ENCODE measurements around the gene GPRASP2. TPM values are rescaled to one million over a fixed set of nuclear protein-coding genes. Genes with fewer than 3 reads are reported as not detected.

Gene GPRASP2
- total and polyA plus RNA-seq, 9 donors = 19.6 to 60.6 (median 39.1) TPM

GRCh38 chrX:102684772-102685520 is 27.3 kb upstream of the GPRASP2 start:
- no peak for DNase-seq
- TF ChIP-seq EP300 (IDR thresholded peaks at IDR 0.05) (no peak), POLR2A (IDR thresholded peaks at IDR 0.05) (no peak), CTCF (IDR thresholded peaks at IDR 0.05) (no peak)
- 35 to 49% (median 42%) methylated on average over 2 of the region's 2 CpGs for WGBS, 3 donors
- H3K9me3 ChIP-seq = no peaks in the 10 kb centered on the region
- H3K27me3 ChIP-seq = no peaks in the 10 kb centered on the region
- no peaks in the 10 kb centered on the region for H3K36me3 ChIP-seq
- intact Hi-C loops (cut with DNase I) = no loop called here
- H3K27ac ChIP-seq = no peak overlapping the region
- no peak overlapping the region for H3K4me3 ChIP-seq
- H3K4me1 ChIP-seq (ENCODE audit: insufficient read depth) = no peaks in the 10 kb centered on the region

DNA sequence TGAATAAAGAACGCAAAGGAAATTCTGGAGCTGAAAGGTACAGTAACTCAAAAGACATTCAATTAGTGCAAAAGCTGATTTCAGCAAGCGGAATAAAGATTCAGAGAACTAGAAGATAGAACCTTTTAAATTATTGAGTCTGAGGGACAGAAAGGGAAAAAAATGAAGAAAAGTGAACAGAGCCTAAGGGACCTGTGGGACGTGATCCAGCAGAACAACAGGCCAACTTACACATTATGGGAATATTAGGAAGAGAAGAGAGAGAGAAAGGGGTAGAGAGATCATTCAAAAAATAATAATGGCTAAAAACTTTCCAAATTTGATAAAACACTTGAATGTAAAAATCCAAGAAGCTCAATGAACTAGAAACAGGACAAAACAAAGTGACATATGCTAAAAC is 17.5 kb upstream of the GPRASP2 start:
- intact Hi-C loops (cut with DNase I) = no loop called here
- Histone ChIP-seq H3K4me3 (no peak overlapping the region), H3K4me1 (ENCODE audit: insufficient read depth) (no peaks in the 10 kb centered on the region), H3K27ac (no peak overlapping the region), H3K36me3 (no peaks in the 10 kb centered on the region), H3K9me3 (no peaks in the 10 kb centered on the region), H3K27me3 (no peaks in the 10 kb centered on the region)
- WGBS, 3 donors = 78 to 87% (median 80%) methylated on average over 3 of the region's 3 CpGs
- TF ChIP-seq POLR2A (IDR thresholded peaks at IDR 0.05) (no peak), EP300 (IDR thresholded peaks at IDR 0.05) (no peak), CTCF (IDR thresholded peaks at IDR 0.05) (no peak)
- DNase-seq = no peak

DNA sequence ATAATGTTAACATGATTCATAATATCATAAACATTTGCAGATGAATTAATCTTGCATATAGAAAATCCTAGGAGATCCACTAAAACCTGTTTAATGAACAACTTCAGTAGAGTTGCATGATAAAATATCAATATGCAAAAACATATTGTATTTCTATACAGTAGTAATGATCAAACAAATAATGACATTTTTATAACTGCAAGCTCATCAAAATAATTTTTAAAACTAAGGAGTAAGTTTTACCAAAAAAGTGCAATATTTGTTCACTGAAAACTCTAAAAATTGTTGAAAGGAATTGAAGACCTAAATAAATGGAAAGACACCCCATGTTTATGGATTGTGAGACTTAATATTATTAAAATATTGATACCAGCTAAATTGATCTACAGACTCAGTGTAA is 15.9 kb upstream of the GPRASP2 start:
- H3K4me3 ChIP-seq = no peak overlapping the region
- no peaks in the 10 kb centered on the region for H3K36me3 ChIP-seq
- no peaks in the 10 kb centered on the region for H3K4me1 ChIP-seq (ENCODE audit: insufficient read depth)
- intact Hi-C loops (cut with DNase I) = no loop called here
- no peak overlapping the region for H3K27ac ChIP-seq
- H3K27me3 ChIP-seq = no peaks in the 10 kb centered on the region
- no peak for TF ChIP-seq POLR2A (IDR thresholded peaks at IDR 0.05)
- no peak for TF ChIP-seq EP300 (IDR thresholded peaks at IDR 0.05)
- no peak for TF ChIP-seq CTCF (IDR thresholded peaks at IDR 0.05)
- DNase-seq = no peak
- no peaks in the 10 kb centered on the region for H3K9me3 ChIP-seq

DNA sequence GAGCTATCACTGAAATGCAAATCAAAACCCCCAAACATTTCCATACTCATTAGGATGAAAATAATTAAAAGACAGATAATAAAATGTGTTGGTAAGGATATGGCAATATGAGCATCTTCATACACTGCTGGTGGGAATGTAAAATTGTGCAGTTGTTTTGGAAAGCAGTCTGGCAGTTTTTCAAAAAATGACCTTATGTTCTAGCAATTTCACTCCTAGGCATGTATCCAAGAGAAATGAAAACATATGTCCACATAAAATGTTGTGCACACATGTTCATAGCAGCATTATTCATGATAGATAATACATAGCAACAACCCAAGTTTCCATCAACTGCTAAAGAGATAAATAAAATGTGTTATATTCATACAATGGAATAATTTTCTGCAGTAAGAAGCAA is 14.8 kb upstream of the GPRASP2 start:
- no peaks in the 10 kb centered on the region for H3K9me3 ChIP-seq
- TF ChIP-seq EP300 (IDR thresholded peaks at IDR 0.05) = no peak
- no peak for TF ChIP-seq CTCF (IDR thresholded peaks at IDR 0.05)
- no peak for TF ChIP-seq POLR2A (IDR thresholded peaks at IDR 0.05)
- no peak overlapping the region for H3K4me3 ChIP-seq
- H3K27me3 ChIP-seq = no peaks in the 10 kb centered on the region
- H3K27ac ChIP-seq = no peak overlapping the region
- no peaks in the 10 kb centered on the region for H3K4me1 ChIP-seq (ENCODE audit: insufficient read depth)
- intact Hi-C loops (cut with DNase I) = no loop called here
- no peaks in the 10 kb centered on the region for H3K36me3 ChIP-seq
- no peak for DNase-seq

Measured in ovary (tissue), 9 donors.